NT2/D1 (cell line): ENCODE data around the gene NHLRC2.
"Not testable (repeated sequence)": the region's sequence is repeated elsewhere in the genome, so short reads cannot be mapped to it uniquely, and the experiment has no call there.

Experiments
- DNase-seq: peaks from one replicate; pipeline ENCODE4 v3.0.0-alpha.2; 2011; ENCODE audit warnings: low read depth, low spot score
- H3K27me3 ChIP-seq: 2 replicates; pipeline ENCODE4 v1.6.0; 2011; ENCODE audit warnings: mild to moderate bottlenecking; ENCODE audit not compliant: insufficient read length, insufficient read depth
- H3K36me3 ChIP-seq: 2 replicates; pipeline ENCODE4 v1.6.1; 2011; ENCODE audit warnings: mild to moderate bottlenecking, low read length, mixed read lengths; ENCODE audit not compliant: insufficient read depth, insufficient read length
- H3K4me1 ChIP-seq: 2 replicates; pipeline ENCODE4 v1.5.1; 2011; ENCODE audit not compliant: insufficient read depth, insufficient read length
- H3K4me3 ChIP-seq: 2 replicates; pipeline ENCODE4 v1.5.1; 2011; ENCODE audit warnings: low read depth; ENCODE audit not compliant: insufficient read length
- H3K9ac ChIP-seq: 2 replicates; pipeline ENCODE4 v1.6.0; 2011; ENCODE audit warnings: low read depth; ENCODE audit not compliant: insufficient read length
- H3K9me3 ChIP-seq: 2 replicates; pipeline ENCODE4 v1.5.1; 2011; ENCODE audit warnings: mild to moderate bottlenecking, low read length; ENCODE audit not compliant: insufficient read depth
- SUZ12 ChIP-seq: IDR thresholded peaks from 2 replicates; pipeline ENCODE4 v1.6.1; 2011; ENCODE audit not compliant: insufficient read length, insufficient read depth; ENCODE audit errors: extremely low read depth
- YY1 ChIP-seq: IDR thresholded peaks from 2 replicates; pipeline ENCODE4 v1.6.1; 2011; ENCODE audit not compliant: insufficient read length, insufficient read depth
- ZNF274 ChIP-seq: IDR thresholded peaks from 2 replicates; pipeline ENCODE4 v1.6.1; 2011; ENCODE audit warnings: mild to moderate bottlenecking, low read depth, low read length

The NHLRC2 gene

GRCh38 chr10:113822174-113822573 lies 32.3 kb upstream of the NHLRC2 start:
- no peak for TF ChIP-seq YY1
- TF ChIP-seq ZNF274, result no peak
- no peak for TF ChIP-seq SUZ12
- H3K27me3 ChIP-seq, result no peaks in the 10 kb centered on the region
- H3K4me1 ChIP-seq, result no peaks in the 10 kb centered on the region
- DNase-seq, result no peak
- H3K9me3 ChIP-seq, result no peaks in the 10 kb centered on the region
- no peak overlapping the region for H3K4me3 ChIP-seq
- H3K9ac ChIP-seq, result no peak overlapping the region
- H3K36me3 ChIP-seq, result no peaks in the 10 kb centered on the region

- Histone ChIP-seq H3K4me3 (no peak overlapping the region), H3K27me3 (no peaks in the 10 kb centered on the region), H3K4me1 (no peaks in the 10 kb centered on the region), H3K9me3 (no peaks in the 10 kb centered on the region), H3K9ac (no peak overlapping the region), H3K36me3 (no peaks in the 10 kb centered on the region)
- no peak for TF ChIP-seq YY1
- no peak for TF ChIP-seq SUZ12
- TF ChIP-seq ZNF274, result no peak
- DNase-seq, result no peak
These were observed 31.1 kb upstream of the NHLRC2 start for GRCh38 chr10:113823389-113823788.

DNA sequence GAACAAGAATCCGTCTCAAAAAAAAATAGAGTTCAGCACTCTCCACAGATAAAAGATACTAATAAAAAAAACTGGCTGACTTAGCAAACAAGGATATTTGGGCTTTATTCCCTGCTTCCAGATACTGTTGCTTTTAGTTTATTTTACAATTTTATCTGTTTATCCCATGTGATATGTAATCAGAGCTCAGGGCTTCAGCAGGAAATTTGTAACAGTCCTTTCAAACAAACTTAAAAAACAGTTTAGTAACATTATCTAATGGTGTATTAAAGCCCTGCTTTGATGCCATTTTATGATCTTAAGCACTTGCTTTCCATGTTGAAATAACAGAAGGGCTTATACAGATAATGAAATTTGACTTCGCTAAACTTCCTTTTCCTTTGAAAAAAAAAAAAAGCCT lies 28.7 kb upstream of the NHLRC2 start:
- Histone ChIP-seq H3K9me3 (no peaks in the 10 kb centered on the region), H3K9ac (no peak overlapping the region), H3K36me3 (no peaks in the 10 kb centered on the region), H3K4me3 (no peak overlapping the region), H3K27me3 (no peaks in the 10 kb centered on the region), H3K4me1 (no peaks in the 10 kb centered on the region)
- no peak for TF ChIP-seq ZNF274
- no peak for TF ChIP-seq SUZ12
- TF ChIP-seq YY1, result no peak
- DNase-seq, result no peak

DNA sequence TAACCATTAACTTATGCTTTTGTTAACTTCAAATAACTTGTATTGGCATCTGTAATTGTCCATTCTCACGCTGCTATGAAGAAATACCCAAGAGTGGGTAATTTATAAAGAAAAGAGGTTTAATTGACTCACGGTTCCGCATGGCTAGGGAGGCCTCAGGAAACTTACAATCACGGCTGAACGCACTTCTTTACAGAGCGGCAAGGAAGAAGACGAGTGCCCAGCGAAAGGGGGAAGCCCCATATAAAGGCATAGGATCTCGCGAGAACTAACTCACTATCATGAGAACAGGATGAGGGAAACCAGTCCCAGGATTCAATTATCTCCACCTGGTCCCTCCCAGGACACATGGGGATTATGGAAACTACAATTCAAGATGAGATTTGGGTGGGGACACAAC lies 25.9 kb upstream of the NHLRC2 start:
- H3K4me3 ChIP-seq, H3K9me3 ChIP-seq, H3K36me3 ChIP-seq, H3K4me1 ChIP-seq, H3K9ac ChIP-seq, DNase-seq, H3K27me3 ChIP-seq: not testable (repeated sequence)

DNA sequence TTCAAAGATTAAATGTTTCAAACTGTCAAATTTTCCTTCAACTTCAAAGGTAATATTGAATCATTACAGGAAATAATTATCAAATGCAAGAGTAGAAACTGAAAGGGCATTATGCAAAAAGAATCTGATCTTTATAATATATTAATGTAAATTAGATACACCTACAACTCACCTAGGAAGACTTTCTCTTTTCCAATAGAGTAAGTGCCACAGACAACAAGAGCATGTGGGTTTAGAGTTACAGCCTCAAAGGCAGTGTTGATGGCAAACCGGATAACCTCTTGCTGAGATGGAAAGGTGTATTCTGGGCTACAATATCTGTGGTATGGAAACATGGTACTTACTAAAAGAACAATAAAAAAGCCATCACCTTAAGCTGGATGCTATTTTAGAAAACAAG lies 12.3 kb upstream of the NHLRC2 start:
- Histone ChIP-seq H3K9ac (no peak overlapping the region), H3K27me3 (no peaks in the 10 kb centered on the region), H3K4me1 (no peaks in the 10 kb centered on the region), H3K36me3 (peaks cover 27% of the 10 kb centered on the region), H3K4me3 (no peak overlapping the region), H3K9me3 (no peaks in the 10 kb centered on the region)
- DNase-seq, result no peak
- no peak for TF ChIP-seq YY1
- TF ChIP-seq SUZ12, result no peak
- TF ChIP-seq ZNF274, result no peak

- H3K27me3 ChIP-seq, result no peaks in the 10 kb centered on the region
- H3K4me1 ChIP-seq, result no peaks in the 10 kb centered on the region
- no peak for DNase-seq
- no peaks in the 10 kb centered on the region for H3K9me3 ChIP-seq
- TF ChIP-seq SUZ12 (no peak), ZNF274 (no peak), YY1 (no peak)
- peaks cover 27% of the 10 kb centered on the region for H3K36me3 ChIP-seq
- H3K9ac ChIP-seq, result no peak overlapping the region
- no peak overlapping the region for H3K4me3 ChIP-seq
These were observed 10.4 kb upstream of the NHLRC2 start for GRCh38 chr10:113843972-113844485.

DNA sequence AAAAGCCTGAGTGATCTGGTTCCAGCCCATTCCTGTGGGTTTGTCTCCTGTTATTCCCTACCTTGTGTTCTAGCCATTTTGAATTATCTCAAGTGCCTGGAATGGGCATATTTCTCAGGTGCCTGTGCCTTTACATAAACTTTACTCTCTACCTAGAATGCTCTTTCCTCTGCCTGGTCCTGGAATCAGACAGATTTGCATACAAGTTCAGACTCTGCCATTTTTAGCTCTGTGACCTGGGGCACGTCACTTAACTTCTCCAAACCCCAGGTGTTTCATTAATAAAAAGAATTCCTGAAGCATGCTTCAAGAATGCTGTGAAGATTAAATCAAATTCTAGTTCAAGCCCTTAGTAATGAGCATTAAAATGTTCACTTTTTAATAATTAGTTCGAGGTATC lies 8.4 kb upstream of the NHLRC2 start:
- H3K9me3 ChIP-seq, result no peaks in the 10 kb centered on the region
- no peaks in the 10 kb centered on the region for H3K4me1 ChIP-seq
- TF ChIP-seq SUZ12, result no peak
- TF ChIP-seq ZNF274, result no peak
- no peak for TF ChIP-seq YY1
- no peaks in the 10 kb centered on the region for H3K27me3 ChIP-seq
- no peak overlapping the region for H3K4me3 ChIP-seq
- no peak overlapping the region for H3K9ac ChIP-seq
- no peak for DNase-seq
- peaks cover 31% of the 10 kb centered on the region for H3K36me3 ChIP-seq

DNA sequence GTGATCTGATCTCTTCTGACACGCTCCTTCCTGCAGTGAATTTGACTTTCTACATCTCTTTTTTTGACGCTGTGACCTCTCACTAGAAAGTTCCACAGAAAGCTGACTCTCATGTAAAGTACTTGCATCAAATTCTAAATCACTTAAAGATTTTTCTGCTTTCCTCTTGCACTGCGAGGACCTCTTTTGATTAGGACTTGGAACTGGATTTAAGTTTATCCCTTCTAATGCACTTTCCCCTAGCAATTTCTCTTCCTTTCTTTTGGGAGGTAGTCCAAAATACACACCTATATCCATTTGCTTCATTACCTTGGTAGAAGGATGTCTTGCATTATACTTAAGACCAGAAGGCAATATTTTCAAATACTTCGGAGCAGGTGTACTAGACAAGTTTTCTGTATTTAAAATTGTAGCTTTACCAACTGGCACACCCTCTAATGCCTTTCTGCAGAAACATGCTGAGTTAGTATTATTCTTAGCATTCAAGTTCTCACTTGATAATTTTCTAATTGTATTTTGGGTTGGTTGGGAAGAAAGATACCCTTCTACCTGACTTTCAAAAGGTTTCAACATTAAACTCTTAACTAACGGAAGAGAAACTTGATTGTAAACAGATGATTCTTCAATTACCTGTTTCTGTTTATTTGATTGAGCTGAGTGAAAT lies 5.2 kb upstream of the NHLRC2 start:
- H3K27me3 ChIP-seq, result no peaks in the 10 kb centered on the region
- no peak overlapping the region for H3K9ac ChIP-seq
- no peaks in the 10 kb centered on the region for H3K9me3 ChIP-seq
- H3K4me3 ChIP-seq, result no peak overlapping the region
- no peaks in the 10 kb centered on the region for H3K4me1 ChIP-seq
- H3K36me3 ChIP-seq, result peaks cover 23% of the 10 kb centered on the region
- no peak for DNase-seq
- no peak for TF ChIP-seq YY1
